RCC 7860 (cell line): ENCODE results near the gene NHSL1.

Experiments
- DNase-seq: peaks from one replicate; pipeline ENCODE4 v3.0.0-alpha.2; 2015; ENCODE audit warnings: low spot score
- FAIRE-seq: peaks from 2 replicates; lab custom pipeline; 2012; peaks lifted over from hg19 to GRCh38; lab: Jason Lieb, UNC

Gene NHSL1

GRCh38 chr6:138404666-138405337 lies 94.5 kb downstream of the NHSL1 start:
- no peak for FAIRE-seq
- no peak for DNase-seq

DNA sequence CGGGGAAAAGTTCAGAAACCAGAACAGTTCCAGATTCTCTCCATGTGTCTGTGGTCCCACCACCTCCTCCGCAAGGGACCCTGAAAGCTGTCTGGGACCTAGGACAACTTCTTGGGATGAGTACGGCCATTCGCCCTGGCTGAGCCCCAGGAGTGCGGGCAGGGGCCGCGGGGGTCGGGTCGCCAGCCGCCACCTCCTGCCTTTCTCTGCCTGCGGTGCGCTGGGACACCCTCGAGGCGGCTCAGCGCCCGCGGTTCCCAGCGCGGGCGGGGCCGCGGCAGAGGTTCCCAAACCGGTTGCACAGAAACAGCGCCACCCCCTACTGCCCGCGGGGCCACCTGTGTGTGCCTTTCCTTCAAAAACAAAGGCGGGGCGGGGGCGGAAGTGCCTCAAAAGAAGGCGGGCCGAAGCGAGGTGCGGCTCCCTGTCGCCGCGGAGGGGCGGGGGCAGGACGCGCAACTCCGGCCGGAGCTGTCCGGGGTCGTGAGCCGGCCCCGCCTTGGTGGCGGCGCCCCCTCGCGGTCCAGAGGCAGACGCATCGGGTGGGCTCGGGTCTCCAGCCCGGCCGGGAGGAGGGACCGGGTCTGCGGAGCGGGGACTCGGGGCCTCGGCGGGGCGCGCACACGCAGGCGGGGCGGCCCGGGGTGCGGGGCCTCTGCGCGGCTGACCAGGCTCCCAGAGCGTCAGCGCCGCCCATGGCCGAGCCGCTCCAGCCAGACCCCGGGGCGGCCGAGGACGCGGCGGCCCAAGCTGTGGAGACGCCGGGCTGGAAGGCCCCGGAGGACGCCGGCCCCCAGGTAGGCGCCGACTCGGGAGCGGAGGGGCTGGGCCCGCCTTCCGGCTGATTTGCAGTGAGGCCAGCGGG lies 95.3 kb downstream of the NHSL1 start, which contains the start of gene HEBP2:
Gene HEBP2 (plus strand): TSS at position 423 of the 865 bp plus-strand sequence. CDS start 273 bp downstream, at position 696.
- peak; percentile 61 for DNase-seq
- FAIRE-seq, result no peak

GRCh38 chr6:138403324-138403800 lies 95.9 kb downstream of the NHSL1 start:
- FAIRE-seq (no peak), DNase-seq (no peak)

GRCh38 chr6:138402838-138403187 lies 96.5 kb downstream of the NHSL1 start:
- DNase-seq, result no peak
- no peak for FAIRE-seq

DNA sequence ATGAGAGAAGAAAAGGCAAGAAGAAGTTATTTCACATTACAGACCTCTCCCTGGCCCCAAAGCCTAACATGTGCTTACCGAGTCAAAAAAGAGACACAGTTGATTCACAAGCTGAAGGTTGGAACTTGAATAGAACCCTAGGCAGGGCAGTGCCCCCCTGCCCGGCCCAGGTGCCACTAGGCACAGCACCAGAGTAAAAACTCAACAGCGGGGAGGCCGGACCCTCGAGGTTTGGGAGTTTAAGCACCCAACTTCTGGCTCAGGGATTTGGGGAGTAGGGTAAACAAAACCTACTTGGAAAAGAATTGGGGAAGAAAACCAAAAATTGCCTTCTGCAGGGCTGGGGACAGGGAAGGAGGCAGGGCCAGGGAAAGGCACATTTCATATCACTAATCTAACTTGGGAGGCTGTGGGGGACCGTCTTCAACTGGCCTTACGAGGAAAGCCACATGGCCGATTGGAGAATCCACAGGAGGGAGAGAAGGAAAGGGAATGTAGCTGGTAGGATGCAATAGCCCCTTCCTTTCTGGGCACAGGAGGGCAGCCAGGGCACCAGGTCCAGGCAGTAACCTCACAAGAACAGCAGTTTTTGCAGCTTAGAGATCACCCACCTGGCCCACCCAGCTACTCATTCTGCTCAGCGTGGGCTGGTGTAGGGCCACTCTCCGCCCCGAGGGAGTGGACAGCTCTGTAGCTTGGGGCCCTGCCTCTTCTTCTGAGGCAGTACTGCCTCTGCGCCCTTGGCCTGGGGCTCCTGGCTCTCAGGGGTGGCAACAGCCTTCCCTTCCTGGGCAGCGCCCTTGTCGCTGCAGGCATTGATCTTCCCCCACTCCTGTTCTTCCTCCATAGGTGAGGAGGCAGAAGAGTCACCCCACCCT lies 97.1 kb downstream of the NHSL1 start:
- FAIRE-seq, result no peak

DNA sequence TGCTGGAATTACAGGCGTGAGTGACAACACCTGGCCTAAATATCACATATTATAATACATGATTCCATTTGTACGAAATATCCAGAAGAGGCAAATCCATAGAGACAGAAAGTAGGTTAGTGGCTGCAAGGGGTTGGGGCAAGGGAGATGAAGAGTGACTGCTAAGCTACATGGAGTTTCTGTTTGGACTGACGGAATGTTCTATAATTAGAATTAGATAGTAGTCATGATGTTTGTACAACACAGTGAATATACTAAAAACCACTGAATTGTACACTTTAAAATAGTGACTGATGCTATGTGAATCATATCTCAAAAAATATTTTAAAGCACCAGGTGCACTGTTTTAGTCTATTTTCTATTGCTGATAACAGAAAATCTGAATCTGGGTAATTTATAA lies 99.0 kb downstream of the NHSL1 start:
- no peak for DNase-seq
- FAIRE-seq, result no peak

More for the DNA sequence above, 97.1 kb downstream of the NHSL1 start:
- DNase-seq, result no peak

- FAIRE-seq (no peak), DNase-seq (no peak)
Measured at GRCh38 chr6:138397128-138398122, 101.9 kb downstream of the NHSL1 start.

DNA sequence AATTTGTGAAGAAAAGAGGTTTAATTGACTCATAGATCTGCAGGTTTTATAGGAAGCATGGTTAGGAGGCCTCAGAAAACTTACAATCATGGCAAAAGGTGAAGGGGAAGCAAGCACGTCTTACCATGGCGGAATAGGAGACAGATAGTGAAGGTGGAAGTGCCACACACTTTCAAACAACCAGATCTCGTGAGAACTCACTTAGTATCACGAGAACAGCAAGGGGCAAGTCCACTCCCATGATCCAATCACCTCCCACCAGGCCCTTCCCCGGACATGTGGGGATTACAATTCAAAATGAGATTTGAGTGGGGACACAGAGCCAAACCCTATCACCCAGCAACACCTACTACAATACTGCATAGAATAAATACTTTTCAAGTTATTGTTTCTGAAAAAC lies 102.6 kb downstream of the NHSL1 start:
- FAIRE-seq, result no peak
- DNase-seq, result no peak

- DNase-seq (no peak), FAIRE-seq (no peak)
Measured at GRCh38 chr6:138393871-138394783, 105.2 kb downstream of the NHSL1 start.

DNA sequence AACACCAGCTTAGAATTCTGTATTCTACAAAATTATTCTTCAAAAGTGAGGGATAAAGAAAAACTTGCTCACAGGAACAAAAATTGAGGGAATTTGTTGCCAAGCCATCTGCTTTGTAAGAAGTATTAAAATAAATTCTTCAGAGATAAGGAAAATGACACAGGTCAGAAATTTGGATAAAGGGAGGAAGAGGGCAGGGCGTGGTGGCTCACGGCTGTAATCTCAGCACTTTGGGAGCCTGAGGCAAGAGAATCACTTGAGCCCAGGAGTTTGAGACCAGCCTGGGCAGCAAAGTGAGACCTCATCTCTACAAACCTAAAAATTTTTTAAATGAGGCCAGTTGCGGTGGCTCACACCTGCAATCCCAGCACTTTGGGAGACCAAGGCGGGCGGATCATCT lies 109.7 kb downstream of the NHSL1 start:
- FAIRE-seq (no peak), DNase-seq (no peak)

- FAIRE-seq (no peak), DNase-seq (no peak)
Measured at GRCh38 chr6:138387577-138388368, 111.5 kb downstream of the NHSL1 start.

GRCh38 chr6:138386897-138387296 lies 112.4 kb downstream of the NHSL1 start:
- DNase-seq (no peak), FAIRE-seq (no peak)

- DNase-seq (no peak), FAIRE-seq (no peak)
Measured at GRCh38 chr6:138383776-138384175, 115.5 kb downstream of the NHSL1 start.

DNA sequence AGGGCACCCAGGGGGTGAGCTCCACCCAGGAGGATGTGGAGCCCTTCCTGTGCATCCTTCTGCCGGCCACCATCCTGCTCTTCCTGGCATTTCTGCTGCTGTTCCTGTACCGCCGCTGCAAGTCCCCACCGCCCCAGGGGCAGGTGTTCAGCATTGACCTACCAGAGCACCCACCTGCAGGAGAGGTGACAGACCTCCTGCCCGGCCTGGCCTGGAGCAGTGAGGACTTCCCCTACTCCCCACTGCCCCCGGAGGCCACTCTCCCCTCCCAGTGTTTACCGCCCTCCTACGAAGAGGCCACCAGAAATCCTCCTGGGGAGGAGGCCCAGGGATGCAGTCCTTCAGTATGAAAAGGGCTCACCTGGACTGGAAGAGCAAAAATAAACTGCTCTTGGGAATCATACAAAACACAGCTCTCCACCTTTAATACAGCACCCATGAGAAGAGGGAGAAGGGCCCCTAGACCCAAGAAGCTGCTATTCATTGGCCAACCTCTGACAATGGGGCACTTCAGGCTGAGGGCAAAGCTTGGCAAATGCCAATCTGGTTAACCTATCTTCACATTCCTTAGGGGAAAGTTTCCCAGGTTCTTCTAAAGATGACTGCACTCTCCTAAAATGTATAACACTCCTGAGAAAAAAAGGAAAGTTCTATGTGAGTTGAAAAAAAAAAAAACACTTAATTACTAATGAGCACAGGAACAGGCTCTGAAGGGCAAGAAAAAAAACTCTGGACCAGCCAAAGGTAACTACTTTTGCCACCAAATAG lies 116.6 kb downstream of the NHSL1 start:
- FAIRE-seq (no peak), DNase-seq (no peak)

DNA sequence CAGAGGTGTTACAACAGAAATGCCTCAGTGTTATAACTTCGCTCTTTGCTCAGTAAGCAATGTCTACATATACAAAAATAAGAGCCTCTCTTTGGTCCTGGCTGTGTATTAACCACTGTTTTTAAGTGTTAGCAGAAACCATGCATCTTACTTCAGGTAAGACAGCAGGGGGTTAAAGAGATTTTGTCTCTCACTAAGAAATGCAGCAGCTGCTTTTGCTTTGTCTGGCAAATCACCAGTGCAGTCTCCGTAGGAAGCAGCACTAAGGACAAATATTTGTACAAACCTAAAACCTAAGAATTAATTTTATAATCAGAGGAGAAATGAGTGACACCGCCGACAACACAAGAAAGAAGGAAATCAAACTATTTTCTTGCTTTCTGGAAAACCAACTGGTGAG lies 120.8 kb downstream of the NHSL1 start:
- DNase-seq, result no peak
- FAIRE-seq, result no peak

- DNase-seq, result no peak
- FAIRE-seq, result no peak
Measured at GRCh38 chr6:138377844-138378243, 121.5 kb downstream of the NHSL1 start, which contains the start of gene SMIM28. SMIM28 (plus strand) TSS chr6:138377905; CDS start chr6:138378073, 168 bp downstream.

GRCh38 chr6:138377042-138377441 lies 122.3 kb downstream of the NHSL1 start:
- DNase-seq, result no peak
- no peak for FAIRE-seq
